Spleen (tissue), 11 donors: ENCODE data around the gene SCN4A. TPM values are rescaled to one million over a fixed set of nuclear protein-coding genes. Genes with fewer than 3 reads are reported as not detected.
"Not testable (repeated sequence)": the region's sequence is repeated elsewhere in the genome, so short reads cannot be mapped to it uniquely, and the experiment has no call there.

Experiments
- DNase-seq: peaks from one replicate; pipeline ENCODE4 v3.0.0-alpha.2; 2020
- H3K27ac ChIP-seq, 8 donors: fragments of 200-600 bp; sonication (generic) in 7 of 8; 1 replicate in 4 of 8; 2 replicates in 4 of 8; pipeline versions ENCODE4 v1.5.0 to v1.8.0; 2016 to 2021; ENCODE audit warnings: inconsistent platforms in 4 of 8, mild to moderate bottlenecking in 4 of 8, moderate library complexity in 1 of 8
- H3K27me3 ChIP-seq, 7 donors: fragments of 200-600 bp; sonication (generic) in 6 of 7; replicated peaks in 1 of 7; 1 replicate in 4 of 7; 2 replicates in 3 of 7; pipeline versions ENCODE4 v1.5.0 to v1.8.0; 2016 to 2021; ENCODE audit warnings: inconsistent platforms in 3 of 7, mild to moderate bottlenecking in 1 of 7
- H3K36me3 ChIP-seq, 6 donors: fragments of 200-600 bp; sonication (generic) in 5 of 6; 1 replicate in 4 of 6; 2 replicates in 2 of 6; pipeline versions ENCODE4 v1.5.0 to v1.8.0; 2016 to 2021; ENCODE audit warnings: inconsistent platforms in 2 of 6
- H3K4me1 ChIP-seq, 6 donors: fragments of 200-600 bp; sonication (generic) in 5 of 6; 1 replicate in 3 of 6; 2 replicates in 3 of 6; pipeline versions ENCODE4 v1.5.0 to v1.8.0; 2016 to 2021; ENCODE audit warnings: inconsistent platforms in 3 of 6
- H3K4me3 ChIP-seq, 8 donors: fragments of 200-600 bp; sonication (generic) in 7 of 8; 1 replicate in 4 of 8; 2 replicates in 4 of 8; pipeline versions ENCODE4 v1.5.0 to v1.8.0; 2016 to 2021; ENCODE audit warnings: inconsistent platforms in 4 of 8, mild to moderate bottlenecking in 4 of 8, moderate library complexity in 2 of 8
- H3K9me3 ChIP-seq, 8 donors: fragments of 200-600 bp; sonication (generic) in 7 of 8; 1 replicate in 4 of 8; 2 replicates in 4 of 8; pipeline versions ENCODE4 v1.5.0 to v1.8.0; 2016 to 2021; ENCODE audit warnings: inconsistent platforms in 4 of 8
- POLR2A ChIP-seq, 3 donors: fragments of 450-650 bp; IDR thresholded peaks; one replicate each; pipeline ENCODE4 v1.5.1; 2017; ENCODE audit warnings: antibody characterized with exemption in 3 of 3, mild to moderate bottlenecking in 1 of 3
- POLR2AphosphoS5 ChIP-seq, 3 donors: sonication (generic); formaldehyde crosslinking; IDR thresholded peaks; one replicate each; pipeline ENCODE4 v1.5.1; 2017; ENCODE audit warnings: antibody characterized with exemption in 3 of 3
- WGBS, 5 donors: extraction: QIAGEN DNeasy Blood & Tissue Kit in 3 of 5; methylation state at CpG; one replicate each; pipeline versions ENCODE4 v1.1.5 to v1.1.7; 2013 to 2018; 5-methylcytosine and 5-hydroxymethylcytosine counted together
- intact Hi-C: fragments of 100-400 bp; cut with DNase I; formaldehyde crosslinking; loops from one replicate; pipeline ENCODE4 v1.15.0; 2023; ENCODE audit warnings: low total_unique reads
- polyA plus RNA-seq, 3 donors: library from polyadenylated mRNA; stranded (reverse); fragments of 200-250 nt; gene quantifications; one replicate each; pipeline ENCODE4 v1.2.1, GENCODE V29; 2013
- total RNA-seq, 7 donors: library from RNA; depleted of rRNA in 3 of 7; stranded (reverse); fragments of >200 nt in 3 of 7; fragmentation: NEBNext Ultra II Directional in 4 of 7; extraction: Animal tissue kit (Norgen Biotek cat#: 25700) in 4 of 7; gene quantifications; one replicate each; pipeline versions ENCODE4 v1.1.0 to v1.2.1, GENCODE V29; 2016 to 2021
- TF ChIP-seq, protein P1 (sequence below), 11 experiments: fragments of 200-600 bp in 7 of 11; fragments of 450-650 bp in 4 of 11; sonication (generic) in 4 of 11; IDR thresholded peaks in 8 of 11; conservative IDR thresholded peaks in 3 of 11; 1 replicate in 7 of 11; 2 replicates in 4 of 11; pipeline versions ENCODE4 v1.4.0 to v1.8.0; 2016 to 2021; ENCODE audit warnings: antibody characterized with exemption in 11 of 11, inconsistent platforms in 4 of 11, mild to moderate bottlenecking in 1 of 11
- donor health status: healthy with polysubstance abuse.
- donor health status: DM: no; HTN: no; CAD: no; lungs with moderate emphysema.
- donor health status: DM: no; HTN: no; CAD: no.
- donor health status: Bipolar disorder and iron deficiency.
- donor health status: healthy.
- donor health status: DM: no; HTN: no; CAD: no.
- donor health status: DM: yes; HTN: yes; CAD: no.

Gene SCN4A
- total and polyA plus RNA-seq, 10 donors = 0.14 to 4.0 (median 0.86) TPM

DNA sequence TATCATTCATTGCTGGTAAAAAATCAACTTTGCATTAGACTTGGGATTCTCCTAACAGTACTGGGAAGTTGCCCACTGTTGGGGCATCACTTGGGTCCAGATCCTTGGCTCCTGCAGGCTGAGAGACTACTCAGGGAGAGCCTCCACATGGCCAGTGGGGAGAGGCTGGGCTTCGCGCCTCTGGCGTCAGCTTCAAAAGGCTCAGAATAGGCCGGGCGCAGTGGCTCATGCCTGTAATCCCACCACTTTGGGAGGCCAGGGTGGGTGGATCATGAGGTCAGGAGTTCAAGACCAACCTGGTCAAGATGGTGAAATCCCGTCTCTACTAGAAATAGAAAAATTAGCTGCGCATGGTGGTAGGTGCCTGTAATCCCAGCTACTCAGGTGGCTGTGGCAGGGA is 58.2 kb downstream of the SCN4A start:
- TF ChIP-seq POLR2A (IDR thresholded peaks at IDR 0.05) (no peak), POLR2AphosphoS5 (IDR thresholded peaks at IDR 0.05) (no peak)
- TF ChIP-seq, protein P1, sequence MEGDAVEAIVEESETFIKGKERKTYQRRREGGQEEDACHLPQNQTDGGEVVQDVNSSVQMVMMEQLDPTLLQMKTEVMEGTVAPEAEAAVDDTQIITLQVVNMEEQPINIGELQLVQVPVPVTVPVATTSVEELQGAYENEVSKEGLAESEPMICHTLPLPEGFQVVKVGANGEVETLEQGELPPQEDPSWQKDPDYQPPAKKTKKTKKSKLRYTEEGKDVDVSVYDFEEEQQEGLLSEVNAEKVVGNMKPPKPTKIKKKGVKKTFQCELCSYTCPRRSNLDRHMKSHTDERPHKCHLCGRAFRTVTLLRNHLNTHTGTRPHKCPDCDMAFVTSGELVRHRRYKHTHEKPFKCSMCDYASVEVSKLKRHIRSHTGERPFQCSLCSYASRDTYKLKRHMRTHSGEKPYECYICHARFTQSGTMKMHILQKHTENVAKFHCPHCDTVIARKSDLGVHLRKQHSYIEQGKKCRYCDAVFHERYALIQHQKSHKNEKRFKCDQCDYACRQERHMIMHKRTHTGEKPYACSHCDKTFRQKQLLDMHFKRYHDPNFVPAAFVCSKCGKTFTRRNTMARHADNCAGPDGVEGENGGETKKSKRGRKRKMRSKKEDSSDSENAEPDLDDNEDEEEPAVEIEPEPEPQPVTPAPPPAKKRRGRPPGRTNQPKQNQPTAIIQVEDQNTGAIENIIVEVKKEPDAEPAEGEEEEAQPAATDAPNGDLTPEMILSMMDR (IDR thresholded peaks at IDR 0.05 in 8 of 11, conservative IDR thresholded peaks at IDR 0.05 in 3 of 11) = no peak
- no peaks in the 10 kb centered on the region for H3K36me3 ChIP-seq
- WGBS, 5 donors = 92 to 98% (median 94%) methylated on average over 7 of the region's 7 CpGs
- no peak overlapping the region for H3K27ac ChIP-seq
- H3K4me3 ChIP-seq = no peak overlapping the region
- H3K4me1 ChIP-seq = peaks cover 2 to 42% (median 20%) of the 10 kb centered on the region in 6 donors
- no peak for DNase-seq
- H3K9me3 ChIP-seq = no peaks in the 10 kb centered on the region
- intact Hi-C loops = loop anchor here (5.0 kb wide), 2 partner anchors 113 to 218 kb away; partner anchors contain the start of gene ERN1
- H3K27me3 ChIP-seq = peaks cover 0 to 5% (median 0%) of the 10 kb centered on the region in 7 donors

DNA sequence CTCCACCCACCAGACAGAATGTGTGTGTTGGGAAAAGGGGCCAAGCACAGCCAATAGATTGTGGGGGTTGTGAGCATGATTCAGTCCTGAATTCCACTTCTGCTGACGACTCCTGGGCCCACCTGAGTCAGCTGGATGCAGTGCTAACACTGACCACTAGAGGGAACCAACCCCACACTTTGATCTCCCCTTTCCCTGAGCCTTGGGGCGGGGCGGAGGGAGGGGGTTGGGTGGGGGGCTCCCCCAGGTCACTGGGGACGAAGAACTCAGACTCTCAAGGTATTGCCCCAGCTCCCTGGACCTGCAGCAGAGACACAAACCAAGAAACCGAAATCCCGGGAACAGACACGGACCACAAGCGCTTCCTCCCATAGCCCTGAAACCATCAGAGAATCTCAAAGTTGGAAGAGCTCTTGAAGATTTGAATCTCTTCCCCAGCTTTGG is 61.0 kb downstream of the SCN4A start:
- no peak for TF ChIP-seq POLR2AphosphoS5 (IDR thresholded peaks at IDR 0.05)
- TF ChIP-seq, protein P1 (IDR thresholded peaks at IDR 0.05 in 8 of 11, conservative IDR thresholded peaks at IDR 0.05 in 3 of 11) = peak; percentile 59 to 96 (median 86)
- peaks cover 0 to 5% (median 0%) of the 10 kb centered on the region in 7 donors for H3K27me3 ChIP-seq
- peaks cover 0 to 28% (median 14%) of the 10 kb centered on the region in 6 donors for H3K4me1 ChIP-seq
- H3K9me3 ChIP-seq = no peaks in the 10 kb centered on the region
- H3K36me3 ChIP-seq = no peaks in the 10 kb centered on the region
- 34 to 70% (median 41%) methylated on average over 5 to 8 of the region's 8 CpGs for WGBS, 5 donors
- intact Hi-C loops = loop anchor here (5.0 kb wide), 2 partner anchors 116 to 221 kb away; partner anchors contain the start of gene ERN1
- H3K4me3 ChIP-seq = no peak overlapping the region
- DNase-seq = no peak
- H3K27ac ChIP-seq = no peak overlapping the region

DNA sequence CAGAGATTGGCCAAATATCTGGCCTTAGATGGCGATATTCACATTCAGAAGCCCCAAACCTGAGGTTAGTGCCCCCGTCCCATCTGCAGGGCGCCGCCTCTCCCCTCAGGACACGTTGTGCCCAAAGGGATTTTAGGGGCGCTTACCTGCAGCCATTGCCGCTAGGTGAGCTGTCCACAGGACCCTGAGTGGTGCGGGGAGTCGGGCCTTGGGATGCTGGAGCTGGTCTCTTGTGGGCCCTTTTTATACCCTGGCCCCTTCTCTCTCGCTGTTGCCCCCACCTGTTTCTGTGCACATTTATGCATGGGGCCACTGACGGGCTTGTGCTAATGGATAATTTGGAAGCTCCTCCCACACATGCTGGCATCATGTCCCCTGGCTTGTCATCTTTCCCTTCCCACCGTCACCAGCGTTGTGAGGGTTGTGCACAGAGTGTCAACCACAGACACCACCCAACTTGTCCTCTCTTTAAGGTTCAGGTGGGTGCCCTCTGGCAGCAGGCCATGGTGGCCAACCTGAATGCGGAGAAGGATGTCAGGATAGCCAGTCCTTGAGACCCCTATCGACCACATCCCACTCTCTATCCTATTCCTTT is 61.6 kb downstream of the SCN4A start, which contains the start of gene CSHL1:
CSHL1 (minus strand) TSS at position 218 of the 595 bp plus-strand sequence; CDS start at position 156, 62 bp downstream.
- H3K27me3 ChIP-seq = peaks cover 0 to 5% (median 0%) of the 10 kb centered on the region in 7 donors
- TF ChIP-seq POLR2AphosphoS5 (IDR thresholded peaks at IDR 0.05) (no peak), POLR2A (IDR thresholded peaks at IDR 0.05) (no peak)
- TF ChIP-seq, protein P1 (IDR thresholded peaks at IDR 0.05 in 8 of 11, conservative IDR thresholded peaks at IDR 0.05 in 3 of 11) = no peak
- WGBS, 5 donors = 76 to 83% (median 80%) methylated on average over 15 of the region's 15 CpGs
- H3K27ac ChIP-seq = no peak within 1 kb of the TSS
- no peak within 1 kb of the TSS for H3K4me3 ChIP-seq
- DNase-seq = no peak
- intact Hi-C loops = loop anchor here (5.0 kb wide), 2 partner anchors 116 to 221 kb away; partner anchors contain the start of gene ERN1
- no peaks in the 10 kb centered on the region for H3K36me3 ChIP-seq
- H3K9me3 ChIP-seq = no peaks in the 10 kb centered on the region
- peaks cover 0 to 22% (median 10%) of the 10 kb centered on the region in 6 donors for H3K4me1 ChIP-seq

DNA sequence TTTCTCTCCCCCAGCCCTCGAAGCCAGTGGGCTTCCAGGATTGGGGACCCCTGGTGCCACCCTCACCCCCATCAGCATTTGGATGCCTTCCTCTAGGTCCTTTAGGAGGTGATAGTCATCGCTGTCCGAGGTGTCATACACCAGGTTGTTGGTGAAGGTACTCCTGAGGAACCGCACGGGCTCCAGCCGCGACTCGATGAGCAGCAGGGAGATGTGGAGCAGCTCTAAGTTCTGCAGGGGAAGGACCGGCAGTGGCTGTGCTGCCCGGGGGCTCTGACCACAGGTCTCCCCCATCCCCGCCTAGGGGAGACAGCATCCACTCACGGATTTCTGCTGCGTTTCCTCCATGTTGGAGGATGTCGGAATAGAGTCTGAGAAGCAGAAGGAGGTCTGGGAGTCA is 62.6 kb downstream of the SCN4A start:
- Histone ChIP-seq H3K4me1 (peaks cover 0 to 13% (median 6%) of the 10 kb centered on the region in 6 donors), H3K36me3 (no peaks in the 10 kb centered on the region), H3K4me3 (no peak overlapping the region), H3K27ac (no peak overlapping the region), H3K27me3 (peaks cover 0 to 5% (median 0%) of the 10 kb centered on the region in 7 donors), H3K9me3 (no peaks in the 10 kb centered on the region)
- 78 to 89% (median 86%) methylated on average over 14 of the region's 14 CpGs for WGBS, 5 donors
- TF ChIP-seq POLR2A (IDR thresholded peaks at IDR 0.05) (no peak), POLR2AphosphoS5 (IDR thresholded peaks at IDR 0.05) (no peak)
- TF ChIP-seq, protein P1 (IDR thresholded peaks at IDR 0.05 in 8 of 11, conservative IDR thresholded peaks at IDR 0.05 in 3 of 11) = no peak
- no peak for DNase-seq
- intact Hi-C loops = loop anchor here (5.0 kb wide), 2 partner anchors 117 to 222 kb away; partner anchors contain the start of gene ERN1

DNA sequence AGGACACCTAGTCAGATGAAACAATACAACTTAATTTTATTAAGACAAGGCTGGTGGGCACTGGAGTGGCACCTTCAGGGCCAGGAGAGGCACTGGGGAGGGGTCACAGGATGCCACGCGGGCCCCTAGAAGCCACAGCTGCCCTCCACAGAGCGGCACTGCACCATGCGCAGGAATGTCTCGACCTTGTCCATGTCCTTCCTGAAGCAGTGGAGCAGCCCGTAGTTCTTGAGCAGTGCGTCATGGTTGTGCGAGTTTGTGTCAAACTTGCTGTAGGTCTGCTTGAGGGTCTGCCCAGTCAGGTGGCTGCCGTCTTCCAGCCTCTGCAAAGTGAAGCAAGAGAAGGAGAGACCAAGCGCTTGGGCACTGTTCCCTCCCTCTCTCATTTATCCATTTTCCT is 63.1 kb downstream of the SCN4A start:
- H3K4me1 ChIP-seq = peaks cover 0 to 10% (median 6%) of the 10 kb centered on the region in 6 donors
- DNase-seq = not testable (repeated sequence)

More for the DNA sequence above, 63.1 kb downstream of the SCN4A start:
- H3K27ac ChIP-seq, H3K36me3 ChIP-seq, H3K27me3 ChIP-seq, H3K9me3 ChIP-seq, intact Hi-C loops, H3K4me3 ChIP-seq: not testable (repeated sequence)
- 71 to 100% (median 80%) methylated on average over 6 to 10 of the region's 10 CpGs for WGBS, 5 donors
